H1 (cell line): ENCODE results near the gene NPTXR. TPM values are rescaled to one million over a fixed set of nuclear protein-coding genes. Genes with fewer than 3 reads are reported as not detected.

Experiments
- CTCF ChIA-PET: fragments of 300-600 bp; sonication (Branson Sonifier 250); formaldehyde crosslinking; loops from one replicate; lab custom pipeline; 2021; ENCODE audit not compliant: partially characterized antibody; lab: Charles Lee
- POLR2A ChIA-PET: fragments of 300-600 bp; sonication (Branson Sonifier 250); formaldehyde crosslinking; loops from one replicate; lab custom pipeline; 2021; ENCODE audit warnings: inconsistent platforms; ENCODE audit not compliant: partially characterized antibody; lab: Charles Lee
- DNase-seq, 2 experiments: peaks; one replicate each; pipeline versions ENCODE4 v3.0.0 to v3.0.0-alpha.2; 2010 to 2022; ENCODE audit warnings: low spot score in 2 of 2, low read depth in 1 of 2, mixed read lengths in 1 of 2
- FAIRE-seq: peaks from 2 replicates; lab custom pipeline; 2011; peaks lifted over from hg19 to GRCh38; lab: Jason Lieb, UNC
- H2AFZ ChIP-seq: 2 replicates; pipeline ENCODE4 v1.8.1; 2012; ENCODE audit warnings: low read length, inconsistent platforms
- H2AK5ac ChIP-seq: 2 replicates; pipeline ENCODE4 v1.6.1; 2013; ENCODE audit warnings: low read depth, low read length
- H2BK120ac ChIP-seq: replicated peaks from 2 replicates; pipeline ENCODE3; 2013; ENCODE audit warnings: low read depth, low read length, inconsistent platforms
- H2BK12ac ChIP-seq: 2 replicates; pipeline ENCODE4 v1.6.1; 2013; ENCODE audit warnings: low read depth, low read length
- H2BK15ac ChIP-seq: 2 replicates; pipeline ENCODE4 v1.6.1; 2013; ENCODE audit warnings: low read length
- H2BK20ac ChIP-seq: 2 replicates; pipeline ENCODE4 v1.6.1; 2013; ENCODE audit warnings: low read length
- H2BK5ac ChIP-seq: 2 replicates; pipeline ENCODE4 v1.6.1; 2013; ENCODE audit warnings: low read depth, low read length
- H3K14ac ChIP-seq: 2 replicates; pipeline ENCODE4 v1.6.1; 2013; ENCODE audit warnings: inconsistent platforms; ENCODE audit not compliant: insufficient read length
- H3K18ac ChIP-seq: 2 replicates; pipeline ENCODE4 v1.6.1; 2013; ENCODE audit warnings: low read length; ENCODE audit errors: extremely low read depth
- H3K23ac ChIP-seq: 2 replicates; pipeline ENCODE4 v1.6.1; 2013; ENCODE audit warnings: inconsistent platforms; ENCODE audit not compliant: insufficient read length
- H3K23me2 ChIP-seq: 2 replicates; pipeline ENCODE4 v1.6.1; 2013; ENCODE audit warnings: low read depth, low read length
- H3K27ac ChIP-seq: 2 replicates; pipeline ENCODE4 v1.6.1; 2011; ENCODE audit warnings: low read depth, low read length, inconsistent platforms
- H3K27me3 ChIP-seq, 4 experiments: replicated peaks in 1 of 4; 1 replicate in 1 of 4; 2 replicates in 3 of 4; pipeline versions ENCODE4 v1.6.1 to v1.8.1; 2011 to 2013; ENCODE audit warnings: low read length in 3 of 4, mild to moderate bottlenecking in 3 of 4, inconsistent platforms in 2 of 4, mixed read lengths in 2 of 4, moderate library complexity in 1 of 4; ENCODE audit not compliant: control insufficient read depth in 3 of 4, insufficient read depth in 3 of 4; ENCODE audit errors: extremely low read depth in 1 of 4
- H3K36me3 ChIP-seq, 4 experiments: 2 replicates each; pipeline versions ENCODE4 v1.6.1 to v1.8.1; 2011 to 2013; ENCODE audit warnings: mild to moderate bottlenecking in 4 of 4, low read length in 3 of 4, moderate library complexity in 2 of 4, control low read depth in 1 of 4, inconsistent platforms in 1 of 4; ENCODE audit not compliant: insufficient read depth in 4 of 4, control insufficient read depth in 2 of 4
- H3K4ac ChIP-seq: replicated peaks from 2 replicates; pipeline ENCODE3; 2013; ENCODE audit warnings: low read length, low read depth, mixed read lengths, inconsistent platforms; ENCODE audit not compliant: insufficient read length
- H3K4me1 ChIP-seq, 4 experiments: replicated peaks in 1 of 4; 1 replicate in 1 of 4; 2 replicates in 3 of 4; pipeline versions ENCODE4 v1.6.1 to v1.8.1; 2011 to 2013; ENCODE audit warnings: low read length in 3 of 4, inconsistent platforms in 2 of 4, mixed read lengths in 1 of 4; ENCODE audit not compliant: insufficient read depth in 4 of 4, control insufficient read depth in 3 of 4
- H3K4me2 ChIP-seq, 2 experiments: 2 replicates each; pipeline versions ENCODE4 v1.6.1 to v1.8.1; 2011 to 2013; ENCODE audit warnings: low read depth in 2 of 2, low read length in 2 of 2, control low read depth in 1 of 2, inconsistent platforms in 1 of 2, mild to moderate bottlenecking in 1 of 2; ENCODE audit not compliant: insufficient read depth in 1 of 2
- H3K4me3 ChIP-seq, 4 experiments: fragments of 200-600, 300-600 bp in 1 of 4; sonication (generic), shearing (Covaris generic), sonication (Bioruptor Twin) in 1 of 4; 2 replicates each; pipeline versions ENCODE4 v1.5.1 to v1.8.1; 2011 to 2016; ENCODE audit warnings: low read length in 4 of 4, low read depth in 3 of 4, control low read depth in 2 of 4, inconsistent platforms in 2 of 4, mild to moderate bottlenecking in 2 of 4, mixed read lengths in 1 of 4, moderate library complexity in 1 of 4; ENCODE audit not compliant: insufficient read depth in 2 of 4; ENCODE audit errors: extremely low read depth in 1 of 4
- H3K56ac ChIP-seq: replicated peaks from 2 replicates; pipeline ENCODE3; 2013; ENCODE audit warnings: low read depth, mild to moderate bottlenecking, mixed read lengths, low read length, inconsistent platforms; ENCODE audit not compliant: insufficient read length
- H3K79me1 ChIP-seq: 2 replicates; pipeline ENCODE4 v1.6.1; 2013; ENCODE audit warnings: low read depth, low read length, control low read depth
- H3K79me2 ChIP-seq, 2 experiments: 2 replicates each; pipeline versions ENCODE4 v1.6.1 to v1.8.1; 2012 to 2013; ENCODE audit warnings: low read length in 2 of 2, mild to moderate bottlenecking in 2 of 2, inconsistent platforms in 1 of 2; ENCODE audit not compliant: insufficient read depth in 2 of 2, control insufficient read depth in 1 of 2
- H3K9ac ChIP-seq, 4 experiments: replicated peaks in 1 of 4; 1 replicate in 1 of 4; 2 replicates in 3 of 4; pipeline versions ENCODE4 v1.6.1 to v1.8.1; 2011 to 2013; ENCODE audit warnings: low read depth in 3 of 4, low read length in 3 of 4, control low read depth in 2 of 4, mild to moderate bottlenecking in 2 of 4, moderate library complexity in 2 of 4, inconsistent platforms in 1 of 4; ENCODE audit errors: extremely low read depth in 1 of 4
- H3K9me3 ChIP-seq, 2 experiments: 2 replicates each; pipeline versions ENCODE4 v1.6.1 to v1.8.1; 2012 to 2013; ENCODE audit warnings: mild to moderate bottlenecking in 2 of 2, moderate library complexity in 2 of 2, control low read depth in 1 of 2, inconsistent platforms in 1 of 2, low read depth in 1 of 2, low read length in 1 of 2, mixed read lengths in 1 of 2; ENCODE audit not compliant: insufficient read depth in 2 of 2
- H4K20me1 ChIP-seq, 2 experiments: replicated peaks in 1 of 2; 2 replicates each; pipeline versions ENCODE3 to v1.8.1; 2011 to 2013; ENCODE audit warnings: inconsistent platforms in 2 of 2, low read length in 2 of 2, mild to moderate bottlenecking in 1 of 2; ENCODE audit not compliant: insufficient read depth in 2 of 2, control insufficient read depth in 1 of 2
- H4K5ac ChIP-seq: 2 replicates; pipeline ENCODE4 v1.6.1; 2013; ENCODE audit warnings: low read length, low read depth, mixed read lengths, inconsistent platforms; ENCODE audit not compliant: insufficient read length
- H4K8ac ChIP-seq: 2 replicates; pipeline ENCODE4 v1.8.0; 2013; ENCODE audit warnings: mild to moderate bottlenecking, moderate library complexity, low read length, inconsistent platforms; ENCODE audit not compliant: insufficient read depth; ENCODE audit errors: extremely low read depth
- H4K91ac ChIP-seq: replicated peaks from 2 replicates; pipeline ENCODE3; 2013; ENCODE audit warnings: low read length, mixed read lengths, inconsistent platforms; ENCODE audit not compliant: insufficient read length
- ASH2L ChIP-seq: fragments of 200-600, 300-600 bp; sonication (generic); IDR thresholded peaks from one replicate; pipeline ENCODE4 v1.7.1; 2017; ENCODE audit warnings: low read length
- CTBP2 ChIP-seq: IDR thresholded peaks from 2 replicates; pipeline ENCODE4 v1.7.0; 2011; ENCODE audit warnings: borderline replicate concordance, mild to moderate bottlenecking, moderate library complexity, mixed read lengths, low read length; ENCODE audit not compliant: insufficient read depth, insufficient read length
- JUND ChIP-seq: IDR thresholded peaks from 2 replicates; pipeline ENCODE4 v1.6.1; 2011; ENCODE audit warnings: mild to moderate bottlenecking, improper control_type of control experiment, low read length
- NANOG ChIP-seq: IDR thresholded peaks from 2 replicates; pipeline ENCODE4 v1.6.1; 2011; ENCODE audit warnings: low read length, low read depth, mild to moderate bottlenecking, inconsistent platforms; ENCODE audit not compliant: insufficient read depth, poor library complexity, severe bottlenecking
- POLR2A ChIP-seq, 2 experiments: IDR thresholded peaks; 1 replicate in 1 of 2; 2 replicates in 1 of 2; pipeline ENCODE4 v1.6.1; 2011; ENCODE audit warnings: low read depth in 2 of 2, low read length in 2 of 2, mild to moderate bottlenecking in 2 of 2; ENCODE audit errors: control extremely low read depth in 1 of 2
- POU5F1 ChIP-seq: IDR thresholded peaks from 2 replicates; pipeline ENCODE4 v1.6.1; 2011; ENCODE audit warnings: low read depth, mild to moderate bottlenecking, low read length, moderate library complexity
- RNF2 ChIP-seq: fragments of 200-900, 300-1000 bp; sonication (generic); IDR thresholded peaks from 2 replicates; pipeline ENCODE4 v1.7.1; 2016; ENCODE audit warnings: borderline replicate concordance, low read depth, mild to moderate bottlenecking, antibody characterized with exemption, low read length; ENCODE audit not compliant: poor library complexity, severe bottlenecking; ENCODE audit errors: missing control alignments
- SIN3A ChIP-seq, 2 experiments: IDR thresholded peaks in 1 of 2; conservative IDR thresholded peaks in 1 of 2; 2 replicates each; pipeline ENCODE4 v1.6.1; 2011 to 2012; ENCODE audit warnings: low read length in 2 of 2, improper control_type of control experiment in 1 of 2, low read depth in 1 of 2, mild to moderate bottlenecking in 1 of 2
- SIX5 ChIP-seq: IDR thresholded peaks from 2 replicates; pipeline ENCODE4 v1.6.1; 2011; ENCODE audit warnings: mild to moderate bottlenecking, low read depth, low read length
- SP2 ChIP-seq: IDR thresholded peaks from 2 replicates; pipeline ENCODE4 v1.6.1; 2012; ENCODE audit warnings: mild to moderate bottlenecking, low read length, inconsistent platforms
- TAF1 ChIP-seq: IDR thresholded peaks from 2 replicates; pipeline ENCODE4 v1.6.1; 2011; ENCODE audit warnings: mild to moderate bottlenecking, low read depth, low read length
- TEAD4 ChIP-seq: IDR thresholded peaks from 2 replicates; pipeline ENCODE4 v1.6.1; 2012; ENCODE audit warnings: low read depth, low read length, inconsistent platforms, mixed read lengths
- YY1 ChIP-seq: IDR thresholded peaks from 2 replicates; pipeline ENCODE4 v1.6.1; 2011; ENCODE audit warnings: low read depth, mild to moderate bottlenecking, low read length
- ZNF274 ChIP-seq: IDR thresholded peaks from 2 replicates; pipeline ENCODE4 v1.7.0; 2012; ENCODE audit warnings: low read length, borderline replicate concordance; ENCODE audit errors: extremely low read depth
- WGBS, 2 experiments: shearing (Covaris generic) in 1 of 2; methylation state at CpG; one replicate each; pipeline versions ENCODE4 v1.1.6 to v1.1.7; 2013 to 2015; ENCODE audit warnings: low lambda C conversion rate in 2 of 2, mixed read lengths in 2 of 2, inconsistent platforms in 1 of 2, low coverage in 1 of 2, missing lambda C conversion rate in 1 of 2; ENCODE audit not compliant: insufficient replicate concordance in 2 of 2, insufficient coverage in 1 of 2, insufficient read length in 1 of 2; ENCODE audit errors: extremely low coverage in 1 of 2, missing lambda C conversion rate in 1 of 2; 5-methylcytosine and 5-hydroxymethylcytosine counted together
- polyA plus RNA-seq, 7 experiments: library from polyadenylated mRNA; depleted of rRNA in 3 of 7; stranded (reverse) in 5 of 7; unstranded in 2 of 7; fragments of >200 nt in 5 of 7; fragments of 200-250 nt in 2 of 7; gene quantifications; 1 replicate in 5 of 7; 2 replicates in 1 of 7; 4 replicates in 1 of 7; pipeline versions ENCODE4 v1.2.1 to v1.2.3, GENCODE V29; 2011 to 2013; ENCODE audit warnings: missing spikeins in 2 of 7, mixed read lengths in 2 of 7
- total RNA-seq: library from RNA; stranded (reverse); fragmentation: NEBNext Ultra II Directional; extraction: Animal tissue kit (Norgen Biotek cat#: 25700); gene quantifications from 2 replicates; pipeline ENCODE4 v1.2.1, GENCODE V29; 2021

NPTXR gene
- total and polyA plus RNA-seq, 2 of the 8 experiments (the other 6 are each of a cell fraction or from before 2014, with no cell fraction given) = 3.7 to 6.4 TPM

GRCh38 chr22:38861927-38862326, 18.1 kb upstream of the NPTXR start:
- peaks cover 9 to 18% of the 10 kb centered on the region in 2 experiments for H4K20me1 ChIP-seq
- ChIA-PET CTCF (interaction anchor here (0.6 to 5.2 kb wide), 9 partner anchors 8 to 94 kb away, joined by 3 to 35 read pairs (median 7); no protein-coding TSS in a partner anchor), POLR2A (interaction anchor here (0.6 to 2.2 kb wide), 8 partner anchors 9 to 274 kb away, joined by 3 to 7 read pairs (median 3); no protein-coding TSS in a partner anchor)
- H3K9me3 ChIP-seq = no peaks in the 10 kb centered on the region
- H3K4ac ChIP-seq = no peak overlapping the region
- H3K4me1 ChIP-seq = peaks cover 0 to 34% (median 23%) of the 10 kb centered on the region in 4 experiments; a peak in 6 of 7 replicates
- no peak overlapping the region for H3K27ac ChIP-seq
- H3K56ac ChIP-seq = no peak overlapping the region
- H3K36me3 ChIP-seq = peaks cover 0 to 18% (median 4%) of the 10 kb centered on the region in 4 experiments; a peak in 3 of 8 replicates
- no peak overlapping the region for H2BK15ac ChIP-seq
- no peak overlapping the region for H2BK12ac ChIP-seq
- H4K8ac ChIP-seq = no peak overlapping the region
- DNase-seq (no peak), FAIRE-seq (no peak)
- H3K14ac ChIP-seq = no peak overlapping the region
- no peaks in the 10 kb centered on the region; the same call in 1 of the 2 replicates for H3K23me2 ChIP-seq
- no peak overlapping the region for H3K23ac ChIP-seq
- peaks cover 0 to 3% (median 0%) of the 10 kb centered on the region in 4 experiments; a peak in 1 of 7 replicates for H3K27me3 ChIP-seq
- H3K79me1 ChIP-seq = peaks cover 3% of the 10 kb centered on the region; the same call in 1 of the 2 replicates
- no peak overlapping the region for H2BK20ac ChIP-seq
- H2BK5ac ChIP-seq = no peak overlapping the region
- H3K79me2 ChIP-seq = no peaks in the 10 kb centered on the region
- no peak overlapping the region for H2AK5ac ChIP-seq
- WGBS, 2 experiments = 53% methylated on average over 12 of the region's 12 CpGs; no CpG with 5 or more reads in 1 of the 2 experiments
- H3K4me2 ChIP-seq = 0 out of 4 replicates have a peak overlapping the region, but pooled peaks of 1 of the 2 experiments have one; percentile 15
- H3K9ac ChIP-seq = no peak overlapping the region
- H3K4me3 ChIP-seq = no peak overlapping the region
- no peak overlapping the region for H4K5ac ChIP-seq
- no peak overlapping the region for H3K18ac ChIP-seq
- no peak overlapping the region for H2BK120ac ChIP-seq
- no peak overlapping the region for H4K91ac ChIP-seq
- H2AFZ ChIP-seq = no peak overlapping the region
- TF ChIP-seq SIN3A (conservative IDR thresholded peaks at IDR 0.05 in 1 of 2, IDR thresholded peaks at IDR 0.05 in 1 of 2; ENCODE audit: low read depth in 1 of 2, low read length in 2 of 2) (no peak), POU5F1 (no peak), TEAD4 (no peak), CTBP2 (no peak), JUND (no peak), ZNF274 (no peak), ASH2L (no peak), SIX5 (no peak), YY1 (no peak), SP2 (no peak), NANOG (no peak), RNF2 (no peak), POLR2A (IDR thresholded peaks at IDR 0.05; ENCODE audit: control extremely low read depth in 1 of 2, low read depth in 2 of 2, low read length in 2 of 2) (no peak; a peak in 1 of 3 replicates), TAF1 (no peak)
